HK-2 (cell line): Measurements from ENCODE around the gene CYP2C19.
"Not testable (repeated sequence)": the region's sequence is repeated elsewhere in the genome, so short reads cannot be mapped to it uniquely, and the experiment has no call there.

Experiments
- DNase-seq: peaks from one replicate; pipeline ENCODE4 v3.0.0-alpha.2; 2018; ENCODE audit not compliant: unreplicated experiment

CYP2C19 gene

GRCh38 chr10:94762393-94762792 is at the start of gene CYP2C19:
Gene CYP2C19 (plus strand): TSS chr10:94762681. CDS start chr10:94762706, 25 bp downstream.
- DNase-seq = no peak

DNA sequence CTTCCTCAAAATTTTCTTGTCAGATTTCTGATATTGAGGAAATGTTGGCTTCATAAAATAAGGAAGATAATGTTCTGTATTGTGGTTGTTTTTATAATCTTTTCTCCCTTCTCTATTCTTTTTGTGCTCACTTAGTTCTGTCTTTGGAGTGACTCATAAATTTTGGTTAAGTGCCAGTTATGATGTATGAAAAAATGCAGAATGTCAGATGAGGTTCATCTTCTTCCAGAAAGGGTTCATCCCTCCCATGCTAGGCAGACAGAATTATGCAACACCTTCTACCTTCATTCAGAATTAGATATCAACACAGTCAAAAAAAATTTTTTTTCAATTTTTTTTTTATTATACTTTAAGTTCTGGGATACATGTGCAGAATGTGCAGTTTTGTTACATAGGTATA is 36.6 kb upstream of the CYP2C19 start:
- DNase-seq = no peak

- no peak for DNase-seq
Measured at GRCh38 chr10:94735197-94735596, 27.3 kb upstream of the CYP2C19 start.

DNA sequence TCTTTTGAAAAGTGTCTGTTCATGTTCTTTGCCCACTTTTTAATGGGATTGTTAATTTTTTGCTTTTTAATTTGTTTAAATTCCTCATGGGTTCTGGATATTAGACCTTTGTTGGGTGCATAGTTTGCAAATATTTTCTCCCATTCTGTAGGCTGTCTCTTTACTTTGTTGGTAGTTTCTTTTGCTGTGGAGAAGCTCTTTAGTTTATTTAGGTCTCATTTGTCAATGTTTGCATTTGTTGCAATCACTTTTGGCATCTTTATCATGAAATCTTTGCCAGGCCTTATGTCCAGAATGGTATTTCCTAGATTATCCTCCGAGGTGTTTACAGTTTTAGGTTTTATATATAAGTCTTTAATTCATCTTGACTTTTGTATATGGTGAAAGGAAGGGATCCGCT is 23.9 kb upstream of the CYP2C19 start:
- DNase-seq = no peak

- DNase-seq = no peak
Measured at GRCh38 chr10:94747137-94747536, 15.3 kb upstream of the CYP2C19 start.

- no peak for DNase-seq
Measured at GRCh38 chr10:94747838-94748237, 14.6 kb upstream of the CYP2C19 start.

DNA sequence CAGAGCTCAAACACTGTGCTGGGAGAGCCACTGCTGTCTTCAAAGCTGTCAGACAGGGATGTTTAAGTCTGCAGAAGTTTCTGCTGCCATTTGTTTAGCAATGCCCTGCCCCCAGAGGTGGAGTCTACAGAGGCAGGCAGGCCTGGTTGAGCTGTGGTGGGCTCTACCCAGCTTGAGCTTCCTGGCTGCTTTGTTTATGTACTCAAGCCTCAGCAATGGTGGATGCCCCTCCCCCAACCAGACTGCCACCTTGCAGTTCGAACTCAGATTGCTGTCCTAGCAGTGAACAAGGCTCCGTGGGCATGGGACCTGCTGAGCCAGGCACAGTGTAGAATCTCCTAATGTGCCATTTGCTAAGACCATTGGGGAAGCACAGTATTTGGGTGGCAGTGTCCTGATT is 4.6 kb upstream of the CYP2C19 start:
- no peak for DNase-seq

DNA sequence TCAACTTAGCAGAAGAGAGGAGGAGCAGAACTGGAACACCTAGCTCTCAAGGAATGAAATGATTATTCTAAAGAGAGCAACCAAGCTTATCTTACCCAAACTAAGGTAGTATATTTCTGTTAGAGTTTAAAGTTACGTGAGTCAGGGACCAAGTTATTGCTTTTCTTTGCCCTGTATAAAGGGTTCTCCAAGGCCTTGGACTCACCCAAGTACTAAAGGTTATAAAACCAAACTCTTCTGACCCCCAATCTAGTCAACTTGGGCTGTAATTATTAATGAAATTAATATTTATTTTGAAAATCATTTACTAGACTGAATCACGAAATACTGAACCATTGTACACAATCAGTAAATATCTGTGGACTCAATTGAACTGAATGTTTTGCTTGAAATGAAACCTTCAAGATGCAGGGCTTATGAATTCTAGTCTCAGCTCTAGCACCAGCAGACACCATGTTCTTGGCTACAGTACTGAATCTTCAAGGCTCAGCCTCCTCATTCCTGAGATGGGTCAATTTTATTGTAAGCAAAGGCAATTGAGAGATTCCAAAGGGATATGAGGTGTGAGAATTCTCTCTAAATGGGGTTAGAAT is 1.8 kb upstream of the CYP2C19 start:
- no peak for DNase-seq

DNA sequence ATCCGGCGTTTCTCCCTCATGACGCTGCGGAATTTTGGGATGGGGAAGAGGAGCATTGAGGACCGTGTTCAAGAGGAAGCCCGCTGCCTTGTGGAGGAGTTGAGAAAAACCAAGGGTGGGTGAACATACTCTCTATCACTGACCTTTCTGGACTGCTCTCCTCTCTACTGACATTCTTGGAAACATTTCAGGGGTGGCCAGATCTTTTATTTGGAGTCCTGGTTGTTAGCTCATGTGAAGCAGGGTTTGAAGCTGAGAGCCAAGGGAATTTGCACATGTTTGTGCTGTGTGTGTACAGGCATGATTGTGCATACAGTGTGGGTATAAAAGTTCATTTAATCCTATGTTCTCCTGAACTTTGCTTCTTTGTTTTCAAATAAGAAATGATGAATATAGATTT is 12.9 kb downstream of the CYP2C19 start:
- DNase-seq = not testable (repeated sequence)

GRCh38 chr10:94777886-94778458 is 15.5 kb downstream of the CYP2C19 start:
- no peak for DNase-seq

DNA sequence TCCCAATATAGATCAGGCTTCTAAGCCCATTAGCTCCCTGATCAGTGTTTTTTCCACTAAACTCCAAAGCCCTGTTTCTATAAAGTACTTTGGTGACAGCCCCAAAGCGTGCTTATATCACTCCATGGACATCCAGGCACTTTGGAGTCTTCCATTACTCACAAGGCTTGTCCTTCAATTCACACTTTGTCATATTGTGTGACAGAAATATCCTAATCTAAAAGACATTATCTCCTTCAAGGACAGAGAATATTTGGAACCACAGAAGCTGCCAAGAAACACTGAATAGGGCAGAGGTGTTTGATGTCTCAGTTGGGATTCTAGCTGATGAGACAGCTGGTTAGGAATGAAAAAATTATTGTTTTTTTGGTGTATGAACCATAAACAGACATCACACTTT is 18.4 kb downstream of the CYP2C19 start:
- no peak for DNase-seq

GRCh38 chr10:94784256-94784655 is 21.8 kb downstream of the CYP2C19 start:
- no peak for DNase-seq

DNA sequence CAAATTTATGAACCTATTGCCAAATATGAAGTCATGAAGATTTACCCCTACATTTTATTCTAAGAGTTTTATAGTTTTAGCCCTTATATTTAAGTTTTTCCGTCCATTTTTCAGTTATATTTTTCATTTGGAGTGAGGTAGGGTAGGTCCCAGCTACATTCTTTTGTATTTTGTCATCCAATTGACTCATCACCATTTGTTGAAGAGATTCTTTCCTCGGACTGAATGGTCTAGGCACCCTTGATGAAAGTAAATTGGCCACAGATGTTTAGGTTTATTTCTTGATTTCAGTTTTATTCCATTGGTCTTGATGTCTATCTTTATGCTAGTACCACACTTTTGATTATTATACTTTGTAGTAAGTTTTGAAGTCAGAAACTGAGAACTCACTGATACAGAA is 22.7 kb downstream of the CYP2C19 start:
- no peak for DNase-seq

- DNase-seq = not testable (repeated sequence)
Measured at GRCh38 chr10:94800551-94800950, 38.1 kb downstream of the CYP2C19 start.

DNA sequence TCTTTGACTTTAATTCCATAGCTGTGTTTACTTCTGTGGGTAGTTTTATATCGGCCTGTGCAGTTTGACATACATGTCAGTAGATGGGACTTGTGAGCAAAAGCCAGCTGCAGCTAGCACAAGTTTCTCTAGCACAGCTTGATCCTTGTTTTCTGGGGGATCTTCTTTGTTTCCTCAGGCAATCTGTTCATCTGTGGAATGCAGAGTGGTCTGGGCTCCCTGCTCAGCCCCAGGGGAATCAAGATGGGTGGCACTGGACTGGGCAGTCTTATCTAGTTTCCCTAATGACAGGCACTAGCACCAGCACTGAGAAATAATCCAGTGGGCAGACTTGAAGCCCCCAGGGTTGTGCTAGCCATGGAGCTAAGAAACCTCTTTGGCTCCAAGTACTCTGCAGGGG is 40.8 kb downstream of the CYP2C19 start:
- DNase-seq = no peak

GRCh38 chr10:94830025-94830424 is 67.5 kb downstream of the CYP2C19 start:
- not testable (repeated sequence) for DNase-seq

GRCh38 chr10:94846204-94846603 is 83.7 kb downstream of the CYP2C19 start:
- DNase-seq = no peak

- no peak for DNase-seq
Measured at GRCh38 chr10:94850766-94851165, 88.3 kb downstream of the CYP2C19 start.

- DNase-seq = no peak
Measured at GRCh38 chr10:94851263-94851662, 88.8 kb downstream of the CYP2C19 start.

- no peak for DNase-seq
Measured at GRCh38 chr10:94852438-94852837, 90.0 kb downstream of the CYP2C19 start.

DNA sequence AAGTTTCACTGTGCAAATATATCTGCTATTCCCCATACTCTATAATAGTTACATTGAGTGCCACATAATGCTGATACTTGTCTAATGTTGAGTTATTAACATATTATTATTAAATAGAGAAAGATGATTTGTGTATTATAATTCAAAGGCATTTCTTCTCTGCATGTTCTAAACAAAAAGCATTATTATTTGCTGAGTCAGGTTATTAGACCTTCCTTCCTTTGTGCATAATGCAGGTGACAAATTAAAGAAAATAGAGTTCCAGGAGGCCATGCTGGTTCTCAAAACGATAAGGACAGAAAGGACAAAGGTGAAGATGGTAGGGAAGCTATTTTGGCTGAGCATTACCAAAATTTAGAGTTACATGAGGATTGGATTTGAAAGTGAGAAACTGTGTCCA is 90.6 kb downstream of the CYP2C19 start:
- no peak for DNase-seq

DNA sequence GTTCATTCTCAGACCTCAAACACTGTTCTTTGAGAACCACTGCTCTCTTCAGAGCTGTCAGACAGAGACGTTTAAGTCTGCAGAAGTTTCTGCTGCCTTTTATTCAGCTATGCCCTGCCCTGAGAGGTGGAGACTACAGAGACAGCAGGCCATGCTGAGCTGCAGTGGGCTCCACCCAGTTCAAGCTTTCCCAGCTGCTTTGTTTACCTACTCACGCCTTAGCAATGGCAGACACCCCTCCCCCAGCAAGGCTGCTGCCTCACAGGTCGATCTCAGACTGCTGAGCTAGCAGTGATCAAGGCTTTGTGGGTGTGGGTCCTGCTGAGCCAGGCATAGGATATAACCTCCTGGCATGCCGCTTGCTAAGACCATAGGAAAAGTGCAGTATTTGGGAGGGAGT is 95.5 kb downstream of the CYP2C19 start:
- DNase-seq = no peak

DNA sequence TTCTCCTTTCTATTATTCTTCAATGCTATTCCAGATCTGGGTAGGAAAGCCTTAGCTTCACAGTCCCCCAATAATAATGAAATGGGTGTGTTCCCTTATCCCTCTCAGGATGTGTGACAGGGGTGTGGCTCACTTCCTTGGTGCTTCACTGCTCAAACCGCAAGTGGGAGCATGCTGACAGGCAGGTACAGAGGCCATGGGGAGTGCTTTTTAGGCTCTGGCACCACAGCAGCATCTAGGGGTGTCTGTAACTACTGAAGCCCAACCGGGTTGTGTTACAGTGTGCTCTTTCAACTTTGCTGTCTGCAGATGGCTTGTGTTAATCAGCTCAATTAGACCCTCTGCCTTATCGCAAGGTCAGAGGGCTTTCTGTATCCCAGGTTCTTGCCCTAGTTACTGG is 96.6 kb downstream of the CYP2C19 start:
- no peak for DNase-seq

GRCh38 chr10:94878649-94879048 is 116.2 kb downstream of the CYP2C19 start:
- DNase-seq = no peak
